ENCODE data around the gene GTF2H4. TPM values are rescaled to one million over a fixed set of nuclear protein-coding genes. Genes with fewer than 3 reads are reported as not detected.

GTF2H4 gene
- total and polyA plus RNA-seq, 7 donors = 7.7 to 28.5 (median 12.6) TPM

DNA sequence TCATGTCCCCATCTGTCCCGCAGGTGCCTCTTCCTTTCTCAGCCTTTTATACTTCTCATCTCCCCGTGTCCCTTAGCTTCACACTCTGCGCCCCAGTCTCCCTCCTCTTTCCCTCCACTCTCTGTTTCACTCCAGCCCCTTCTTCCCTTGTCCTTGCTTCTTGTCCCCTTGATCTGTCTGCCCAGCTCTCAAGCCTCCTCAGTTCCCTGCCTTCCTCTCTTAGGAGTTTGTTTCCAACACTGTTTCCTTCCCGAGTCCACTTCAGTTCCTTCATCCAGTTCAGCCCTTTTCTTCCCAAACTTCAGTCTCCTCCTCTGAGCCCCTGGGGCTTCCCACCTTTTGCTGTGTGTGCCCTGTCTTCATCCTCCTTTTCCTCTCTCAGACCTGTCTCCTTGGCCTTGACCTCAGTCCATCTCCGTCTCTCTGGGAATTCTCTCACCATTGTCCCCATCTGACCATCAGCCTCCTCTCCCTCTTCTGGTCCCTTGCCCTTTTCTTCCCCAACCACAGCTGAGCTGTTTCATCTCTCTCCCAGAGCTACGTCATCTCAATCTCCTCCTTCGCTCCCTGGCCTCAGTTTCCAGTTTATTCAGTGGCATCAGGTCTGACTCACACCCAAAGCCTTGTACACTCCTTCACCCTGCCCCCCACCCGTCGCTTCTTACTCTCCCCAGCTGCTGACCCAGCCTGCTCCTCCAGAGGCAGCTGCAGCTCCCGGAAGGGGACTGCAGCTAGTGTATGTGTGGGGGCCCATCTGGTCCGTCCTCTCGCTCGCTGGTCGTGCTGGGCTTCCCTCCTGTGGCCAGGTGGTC lies 26.4 kb upstream of the GTF2H4 start:
- Histone ChIP-seq H3K36me3 (no peaks in the 10 kb centered on the region), H3K27me3 (no peaks in the 10 kb centered on the region), H3K9me3 (no peaks in the 10 kb centered on the region), H3K27ac (peak overlapping the region; percentile 89 to 95 (median 94)), H3K4me1 (peaks cover 0 to 58% (median 43%) of the 10 kb centered on the region in 4 donors), H3K4me3 (no peak overlapping the region)
- TF ChIP-seq POLR2A (IDR thresholded peaks at IDR 0.05) (no peak), EP300 (IDR thresholded peaks at IDR 0.05) (no peak), POLR2AphosphoS5 (IDR thresholded peaks at IDR 0.05) (no peak)
- TF ChIP-seq, protein P1, sequence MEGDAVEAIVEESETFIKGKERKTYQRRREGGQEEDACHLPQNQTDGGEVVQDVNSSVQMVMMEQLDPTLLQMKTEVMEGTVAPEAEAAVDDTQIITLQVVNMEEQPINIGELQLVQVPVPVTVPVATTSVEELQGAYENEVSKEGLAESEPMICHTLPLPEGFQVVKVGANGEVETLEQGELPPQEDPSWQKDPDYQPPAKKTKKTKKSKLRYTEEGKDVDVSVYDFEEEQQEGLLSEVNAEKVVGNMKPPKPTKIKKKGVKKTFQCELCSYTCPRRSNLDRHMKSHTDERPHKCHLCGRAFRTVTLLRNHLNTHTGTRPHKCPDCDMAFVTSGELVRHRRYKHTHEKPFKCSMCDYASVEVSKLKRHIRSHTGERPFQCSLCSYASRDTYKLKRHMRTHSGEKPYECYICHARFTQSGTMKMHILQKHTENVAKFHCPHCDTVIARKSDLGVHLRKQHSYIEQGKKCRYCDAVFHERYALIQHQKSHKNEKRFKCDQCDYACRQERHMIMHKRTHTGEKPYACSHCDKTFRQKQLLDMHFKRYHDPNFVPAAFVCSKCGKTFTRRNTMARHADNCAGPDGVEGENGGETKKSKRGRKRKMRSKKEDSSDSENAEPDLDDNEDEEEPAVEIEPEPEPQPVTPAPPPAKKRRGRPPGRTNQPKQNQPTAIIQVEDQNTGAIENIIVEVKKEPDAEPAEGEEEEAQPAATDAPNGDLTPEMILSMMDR (IDR thresholded peaks at IDR 0.05) = no peak
- intact Hi-C loops (cut with DNase I) = no loop called here
- DNase-seq = no peak
- WGBS, 2 donors = 78 to 84% methylated on average over 14 of the region's 14 CpGs

DNA sequence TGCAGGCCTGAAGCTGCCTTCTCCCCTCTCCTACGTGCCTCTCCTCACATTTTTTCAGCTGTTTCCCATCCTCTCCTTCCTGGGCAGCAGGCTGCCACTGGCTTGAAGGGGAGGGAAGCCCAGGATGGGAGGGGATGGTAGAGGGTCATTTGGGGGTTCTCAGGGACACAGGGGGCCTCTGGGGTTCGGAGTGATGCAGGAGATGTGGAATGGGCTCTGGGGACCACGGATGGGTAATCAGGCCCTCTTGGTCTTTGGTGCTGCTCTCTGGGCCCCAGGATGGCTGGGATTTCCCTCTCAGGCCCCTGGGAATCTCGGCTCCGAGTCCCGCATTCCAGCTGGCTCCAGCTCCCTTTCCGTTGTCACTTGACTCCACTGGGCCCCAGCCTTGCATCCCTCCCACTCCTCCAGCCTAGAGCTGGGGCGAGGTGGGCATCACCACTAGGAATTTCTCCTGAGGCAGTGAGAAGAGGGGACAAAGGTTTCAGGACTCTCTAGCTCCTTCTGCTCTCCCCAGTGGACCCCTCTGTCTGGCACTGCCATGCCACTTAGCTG lies 25.7 kb upstream of the GTF2H4 start:
- TF ChIP-seq POLR2A (IDR thresholded peaks at IDR 0.05) (no peak), EP300 (IDR thresholded peaks at IDR 0.05) (no peak), POLR2AphosphoS5 (IDR thresholded peaks at IDR 0.05) (no peak)
- TF ChIP-seq, protein P1 (IDR thresholded peaks at IDR 0.05) = no peak
- intact Hi-C loops (cut with DNase I) = no loop called here
- Histone ChIP-seq H3K36me3 (no peaks in the 10 kb centered on the region), H3K4me3 (no peak overlapping the region), H3K9me3 (no peaks in the 10 kb centered on the region), H3K4me1 (peaks cover 0 to 54% (median 40%) of the 10 kb centered on the region in 4 donors), H3K27ac (peak overlapping the region; percentile 89 to 95 (median 94)), H3K27me3 (no peaks in the 10 kb centered on the region)
- no peak for DNase-seq
- 24 to 58% methylated on average over 8 of the region's 8 CpGs for WGBS, 2 donors

DNA sequence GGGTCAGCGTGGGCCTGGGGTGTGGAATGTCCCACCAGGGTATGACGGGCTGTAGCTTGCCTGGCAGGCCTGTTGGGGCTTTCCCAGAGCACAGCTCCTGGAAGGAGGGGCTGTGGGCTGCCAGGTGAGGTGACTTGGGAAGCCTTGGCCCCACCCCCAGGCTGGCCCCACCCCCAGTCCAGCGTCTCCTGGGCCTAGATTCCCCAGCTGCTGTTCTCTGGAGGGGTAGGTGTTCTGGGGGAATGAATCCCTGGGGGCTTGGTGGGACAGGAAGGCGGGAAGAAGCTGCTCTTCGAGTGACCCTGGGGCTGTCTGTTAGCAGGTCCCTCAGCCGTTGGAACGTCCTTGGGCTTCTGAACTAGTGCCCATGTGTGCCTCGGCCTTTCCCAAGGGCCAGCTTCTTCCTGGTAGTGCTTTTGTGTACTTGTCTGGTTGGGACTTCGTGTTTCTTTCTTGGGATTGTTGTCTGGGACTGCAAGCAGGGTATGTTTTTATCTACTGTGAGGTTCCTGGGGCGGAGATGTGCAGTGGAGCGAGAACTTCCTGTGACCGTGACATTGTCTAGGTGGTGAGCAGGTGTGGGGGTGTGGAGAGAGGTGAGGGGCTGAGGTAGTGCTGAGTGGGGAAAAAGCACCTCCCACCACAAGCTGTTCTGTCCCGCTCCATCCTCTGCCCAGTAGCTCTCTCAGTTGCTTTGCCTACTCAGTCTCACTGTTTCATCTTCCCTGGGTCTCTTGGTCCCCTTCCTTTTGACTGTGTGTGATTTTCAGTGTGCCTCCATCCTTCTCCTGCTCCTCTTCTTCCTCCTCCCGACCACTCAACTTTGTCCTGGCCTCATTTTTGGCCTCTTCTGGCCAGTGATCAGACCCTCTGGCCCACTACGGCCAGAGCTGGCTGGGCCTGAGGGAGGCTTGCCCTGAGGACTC lies 25.0 kb upstream of the GTF2H4 start:
- Histone ChIP-seq H3K27me3 (no peaks in the 10 kb centered on the region), H3K36me3 (no peaks in the 10 kb centered on the region), H3K4me1 (peaks cover 0 to 50% (median 36%) of the 10 kb centered on the region in 4 donors), H3K4me3 (peak overlapping the region in 2 of 4 donors; percentile 80 to 92), H3K27ac (peak overlapping the region; percentile 89 to 95 (median 94)), H3K9me3 (no peaks in the 10 kb centered on the region)
- TF ChIP-seq POLR2A (IDR thresholded peaks at IDR 0.05) = peak in 1 of 2 donors; percentile 41
- no peak for TF ChIP-seq POLR2AphosphoS5 (IDR thresholded peaks at IDR 0.05)
- TF ChIP-seq EP300 (IDR thresholded peaks at IDR 0.05) = no peak
- TF ChIP-seq, protein P1 (IDR thresholded peaks at IDR 0.05) = no peak
- DNase-seq = no peak
- WGBS, 2 donors = 15 to 48% methylated on average over 15 of the region's 15 CpGs
- intact Hi-C loops (cut with DNase I) = no loop called here

DNA sequence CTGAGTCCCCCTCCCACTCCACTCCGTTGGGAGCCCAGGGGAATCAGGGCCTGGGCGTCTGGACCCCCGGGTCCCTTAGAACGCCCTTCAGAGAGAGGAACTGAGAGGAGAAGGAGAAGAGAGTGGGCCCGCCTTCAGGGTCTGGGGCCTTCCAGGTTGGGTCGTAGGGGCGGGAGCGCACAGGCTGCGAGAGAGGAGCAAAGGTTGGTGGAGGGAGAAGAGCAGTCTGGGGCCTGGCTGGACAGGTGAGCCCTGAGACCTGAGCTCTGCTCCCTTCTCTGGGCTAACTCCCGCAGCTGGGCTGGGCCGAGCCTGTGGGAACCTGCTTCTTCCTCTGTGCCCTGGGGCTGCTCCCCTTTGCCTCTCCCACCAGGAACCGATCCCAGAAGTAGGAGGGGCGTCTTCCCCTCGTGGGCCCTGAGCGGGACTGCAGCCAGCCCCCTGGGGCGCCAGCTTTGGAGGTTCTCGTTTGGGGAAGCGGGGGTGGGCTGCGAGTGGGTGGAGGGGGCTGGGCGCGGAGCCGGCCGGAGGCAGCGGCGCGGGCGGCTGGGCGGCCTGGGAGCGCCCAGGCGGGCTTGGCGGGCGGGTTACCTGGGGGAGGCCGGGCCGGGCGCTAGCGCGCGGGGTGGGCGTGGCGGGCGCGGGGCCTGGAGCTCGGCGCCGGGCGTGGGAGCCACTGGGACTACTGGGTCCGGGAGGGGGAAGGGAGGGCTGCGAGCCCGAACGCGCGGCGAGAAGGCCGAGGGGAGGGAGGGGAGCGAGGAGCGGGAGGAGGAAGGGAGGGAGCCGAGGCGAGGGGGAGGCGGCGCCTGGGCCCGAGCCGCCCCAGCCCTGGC lies 24.1 kb upstream of the GTF2H4 start, which contains the start of gene DDR1:
Gene DDR1 (plus strand): TSS at position 835 of the 836 bp plus-strand sequence. CDS start 4,211 bp downstream, outside the sequence.
- no peaks in the 10 kb centered on the region for H3K27me3 ChIP-seq
- peak within 1 kb of the TSS; percentile 80 to 93 (median 87) for H3K4me3 ChIP-seq
- TF ChIP-seq EP300 (IDR thresholded peaks at IDR 0.05) (no peak), POLR2AphosphoS5 (IDR thresholded peaks at IDR 0.05) (peak in 1 of 4 donors; percentile 10)
- DNase-seq = peak; percentile 91
- 3 to 7% methylated on average over 62 of the region's 62 CpGs for WGBS, 2 donors
- peaks cover 0 to 46% (median 32%) of the 10 kb centered on the region in 4 donors for H3K4me1 ChIP-seq
- H3K9me3 ChIP-seq = no peaks in the 10 kb centered on the region
- intact Hi-C loops (cut with DNase I) = loop anchor here (2.0 kb wide), 1 partner anchor 141 kb away; the partner anchor contains the start of gene FLOT1
- peak within 1 kb of the TSS; percentile 89 to 95 (median 94) for H3K27ac ChIP-seq
- peaks cover 0 to 2% (median under 1%) of the 10 kb centered on the region in 4 donors for H3K36me3 ChIP-seq
